GM21529 (cell line): ENCODE measurements around the gene HOXA2.

Experiments used
- ATAC-seq: cut with Tn5 transposase; IDR thresholded peaks from one replicate; pipeline ENCODE4 v1.9.1; 2021; ENCODE audit not compliant: unreplicated experiment

Gene HOXA2

GRCh38 chr7:27141923-27142579 lies 39.6 kb upstream of the HOXA2 start:
- ATAC-seq: no peak

DNA sequence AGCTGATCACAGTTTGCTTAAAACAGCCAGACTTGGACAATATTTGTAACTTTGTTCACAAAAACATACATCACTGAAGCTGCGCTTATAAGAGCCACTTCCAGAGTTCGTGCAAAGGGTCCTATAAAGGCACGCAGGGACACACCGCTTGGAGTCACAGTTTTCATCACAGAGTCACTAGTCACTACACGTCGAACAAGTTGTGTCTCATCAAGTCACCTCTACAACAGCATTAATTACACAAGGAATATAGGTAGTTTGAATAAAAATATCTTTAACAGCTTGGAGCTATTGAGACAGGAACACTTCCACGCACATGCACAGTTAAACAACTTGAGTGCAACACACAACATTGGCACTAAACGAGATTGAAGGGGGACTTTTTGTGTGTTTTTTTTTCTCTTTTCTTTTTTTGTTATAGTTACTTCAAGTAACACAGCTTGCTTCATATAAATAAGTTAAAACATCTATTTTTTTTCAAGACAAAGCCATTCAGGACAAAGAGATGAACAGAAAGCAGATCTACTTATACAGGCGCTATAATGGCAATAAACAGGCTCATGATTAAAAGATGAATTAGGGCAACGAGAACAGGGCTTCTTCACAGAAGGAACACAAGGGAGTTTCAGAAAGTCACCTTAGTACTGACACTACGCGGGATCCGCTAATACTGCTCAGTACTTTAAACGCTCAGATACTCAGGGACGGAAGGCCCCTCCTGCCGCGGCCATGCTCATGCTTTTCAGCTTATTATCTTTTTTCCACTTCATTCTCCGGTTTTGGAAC lies 38.8 kb upstream of the HOXA2 start:
- ATAC-seq: no peak

GRCh38 chr7:27140126-27140857 lies 37.8 kb upstream of the HOXA2 start:
- no peak for ATAC-seq

DNA sequence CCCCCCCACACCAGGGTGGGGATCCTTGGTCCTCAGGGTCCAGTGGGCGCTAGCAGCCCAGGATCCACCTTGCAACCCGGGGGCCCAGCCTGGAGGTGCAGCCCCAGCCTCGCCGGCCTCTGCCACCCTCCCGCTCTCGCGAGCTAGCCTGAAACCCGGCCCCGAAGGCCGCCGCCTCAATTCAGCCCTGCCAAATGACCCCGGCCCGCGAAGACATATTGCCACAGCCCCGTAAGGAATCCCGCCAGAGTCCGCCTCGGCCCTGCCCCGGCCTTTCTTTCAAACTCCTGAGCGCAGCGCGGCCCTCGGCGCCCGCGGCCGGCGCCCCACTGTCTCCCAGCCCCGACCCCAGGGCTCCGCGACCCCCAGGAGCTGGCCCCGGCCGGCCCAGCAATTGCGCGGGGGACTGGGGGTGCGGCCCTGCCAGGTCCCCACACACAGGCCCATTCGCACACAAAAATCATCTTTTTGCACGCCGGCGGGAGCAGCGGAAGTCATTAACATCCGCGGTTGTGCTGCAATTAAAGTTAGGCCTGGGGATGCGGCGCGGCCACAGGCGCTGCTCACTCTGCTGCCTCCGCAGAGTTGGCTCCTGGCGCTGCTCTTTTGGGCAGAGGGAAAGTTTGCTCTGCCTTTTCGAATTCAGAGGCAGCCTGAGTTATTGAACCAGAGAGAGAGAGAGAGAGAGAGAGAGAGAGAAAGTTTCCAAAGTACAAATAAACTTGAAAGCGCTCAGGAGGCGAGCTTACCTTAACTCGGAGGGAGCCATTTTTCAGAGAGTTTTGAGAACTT lies 37.0 kb upstream of the HOXA2 start:
- ATAC-seq: no peak

DNA sequence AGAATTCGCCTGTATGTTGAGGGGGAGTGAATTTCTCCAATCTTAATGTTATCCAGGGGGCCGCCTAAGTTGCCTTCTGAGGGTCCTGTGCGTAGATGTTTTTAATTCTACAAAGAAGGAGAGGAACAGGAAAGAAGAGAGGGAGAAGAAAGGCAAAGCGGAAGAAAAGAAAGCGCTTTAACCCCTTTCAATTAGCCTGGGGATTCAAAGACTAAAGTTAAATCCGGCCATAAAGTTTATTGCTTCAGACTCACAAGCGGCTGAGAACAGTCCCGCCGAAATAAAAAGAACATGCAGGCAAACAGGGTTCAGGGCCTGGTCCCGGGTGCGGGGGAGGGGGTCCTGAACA lies 36.5 kb upstream of the HOXA2 start:
- no peak for ATAC-seq

- no peak for ATAC-seq
These were observed 36.0 kb upstream of the HOXA2 start for GRCh38 chr7:27138472-27138871.

DNA sequence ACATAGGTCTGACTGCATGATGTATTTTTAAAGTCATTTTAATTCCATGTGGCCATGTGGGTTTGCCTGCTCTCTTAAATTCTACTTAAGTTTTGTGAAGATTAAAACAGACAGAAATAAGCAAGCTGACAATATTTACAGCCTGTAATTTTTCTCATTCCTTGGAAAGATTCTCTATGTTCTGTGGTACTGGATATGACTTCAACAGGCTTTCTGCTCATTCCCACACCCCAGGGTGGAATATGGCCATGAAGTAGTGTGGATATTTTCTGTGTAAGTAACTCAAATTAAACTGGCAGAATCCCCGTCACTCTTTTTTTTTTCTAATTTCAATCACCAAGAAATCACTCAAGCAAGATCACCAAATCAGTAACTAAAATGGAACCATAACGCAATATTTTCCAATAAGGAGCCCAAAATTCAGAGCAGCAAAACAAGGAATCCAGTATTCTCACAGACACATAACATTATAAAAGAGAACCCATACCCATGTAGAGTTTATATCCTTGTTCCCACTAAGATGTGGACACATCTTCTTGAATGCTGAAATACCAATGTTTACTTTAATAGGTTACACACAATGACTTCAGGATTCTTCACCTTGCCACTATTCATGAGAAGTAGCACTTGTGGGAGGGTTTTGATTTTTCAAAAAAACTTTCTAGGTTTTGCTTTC lies 35.3 kb upstream of the HOXA2 start:
- ATAC-seq: no peak

DNA sequence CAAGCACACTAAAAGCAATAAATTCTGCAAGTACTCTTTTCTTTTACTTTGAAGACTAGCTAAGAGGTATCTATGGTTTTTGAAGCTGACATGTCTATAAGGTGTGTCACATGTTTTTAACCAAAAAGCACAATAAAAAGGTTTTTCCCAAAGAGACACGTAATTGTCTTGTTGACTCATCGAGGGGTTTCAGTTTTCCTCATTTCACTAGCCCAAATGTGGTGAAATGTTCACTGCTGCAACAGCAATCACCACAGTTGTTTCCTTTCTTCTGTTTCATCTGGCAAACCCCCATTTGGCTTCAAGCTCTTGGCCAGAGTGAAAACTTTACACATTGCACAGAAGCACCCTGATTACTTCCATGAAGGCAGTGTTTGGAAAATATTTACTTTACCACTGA lies 31.9 kb upstream of the HOXA2 start:
- ATAC-seq: peak; percentile 50

- no peak for ATAC-seq
These were observed 31.1 kb upstream of the HOXA2 start for GRCh38 chr7:27133409-27134231.

DNA sequence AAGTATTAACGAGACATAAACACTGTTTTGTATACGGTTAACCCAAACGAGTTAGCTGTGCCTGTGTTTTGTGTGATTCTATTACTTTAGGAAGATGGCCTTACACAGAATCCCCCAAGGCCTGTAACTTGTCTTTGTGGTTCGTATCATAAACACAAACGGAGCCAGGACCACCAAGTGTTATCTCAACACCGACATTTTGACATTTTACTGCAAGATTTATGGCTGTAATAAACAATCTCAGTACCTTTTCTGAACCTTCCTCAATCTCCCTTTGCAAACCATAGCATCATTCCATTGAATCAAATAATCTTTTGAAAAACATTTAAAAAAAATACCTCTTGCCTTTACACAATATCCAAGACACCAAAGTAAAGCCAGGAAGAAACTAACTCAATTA lies 30.5 kb upstream of the HOXA2 start:
- ATAC-seq: no peak

DNA sequence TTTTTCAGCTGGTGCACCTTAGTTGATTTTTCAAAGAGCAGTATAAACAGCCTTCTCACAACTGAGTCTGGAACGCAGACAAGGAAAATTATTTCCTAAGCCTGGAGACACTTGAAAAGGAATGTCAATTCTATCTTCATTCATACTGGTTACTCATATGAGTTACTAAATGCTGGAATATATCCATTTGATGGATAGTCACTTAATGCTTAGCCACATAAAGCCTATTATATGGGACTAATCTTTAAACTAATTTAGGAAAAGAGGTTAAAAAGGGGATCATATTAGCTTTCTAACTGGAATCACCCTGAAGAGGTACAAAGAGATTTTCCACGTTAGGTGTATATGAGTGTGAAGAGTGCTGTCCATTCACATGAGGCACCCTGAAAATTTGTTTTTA lies 29.7 kb upstream of the HOXA2 start:
- no peak for ATAC-seq

DNA sequence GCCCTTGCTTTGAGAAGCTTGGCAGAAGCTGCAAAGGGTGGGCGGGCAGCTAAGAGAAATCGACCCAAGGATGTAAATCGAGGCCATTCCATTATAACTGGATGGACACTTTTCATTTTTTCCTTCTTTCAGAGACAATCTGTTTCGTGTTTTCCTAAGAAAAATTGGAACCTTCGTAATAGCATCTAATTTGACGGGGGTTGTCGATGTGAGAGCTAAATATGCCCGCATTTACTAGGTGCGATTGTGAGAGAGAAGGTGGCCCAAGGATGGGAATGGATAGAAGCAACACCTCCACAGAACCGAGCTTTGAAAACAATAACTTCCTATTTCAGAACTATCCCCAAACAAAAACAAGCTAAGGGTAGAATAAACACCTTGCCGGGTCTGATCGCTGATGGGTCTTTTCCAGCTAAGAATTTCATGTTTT lies 28.9 kb upstream of the HOXA2 start:
- no peak for ATAC-seq

GRCh38 chr7:27130540-27131389 lies 28.3 kb upstream of the HOXA2 start, which contains the start of gene HOXA4:
Gene HOXA4, minus strand, starts transcription at chr7:27130757. Its CDS starts 24 bp downstream, at chr7:27130733.
- ATAC-seq: peak; percentile 73

- no peak for ATAC-seq
These were observed 27.5 kb upstream of the HOXA2 start for GRCh38 chr7:27129729-27130539.

DNA sequence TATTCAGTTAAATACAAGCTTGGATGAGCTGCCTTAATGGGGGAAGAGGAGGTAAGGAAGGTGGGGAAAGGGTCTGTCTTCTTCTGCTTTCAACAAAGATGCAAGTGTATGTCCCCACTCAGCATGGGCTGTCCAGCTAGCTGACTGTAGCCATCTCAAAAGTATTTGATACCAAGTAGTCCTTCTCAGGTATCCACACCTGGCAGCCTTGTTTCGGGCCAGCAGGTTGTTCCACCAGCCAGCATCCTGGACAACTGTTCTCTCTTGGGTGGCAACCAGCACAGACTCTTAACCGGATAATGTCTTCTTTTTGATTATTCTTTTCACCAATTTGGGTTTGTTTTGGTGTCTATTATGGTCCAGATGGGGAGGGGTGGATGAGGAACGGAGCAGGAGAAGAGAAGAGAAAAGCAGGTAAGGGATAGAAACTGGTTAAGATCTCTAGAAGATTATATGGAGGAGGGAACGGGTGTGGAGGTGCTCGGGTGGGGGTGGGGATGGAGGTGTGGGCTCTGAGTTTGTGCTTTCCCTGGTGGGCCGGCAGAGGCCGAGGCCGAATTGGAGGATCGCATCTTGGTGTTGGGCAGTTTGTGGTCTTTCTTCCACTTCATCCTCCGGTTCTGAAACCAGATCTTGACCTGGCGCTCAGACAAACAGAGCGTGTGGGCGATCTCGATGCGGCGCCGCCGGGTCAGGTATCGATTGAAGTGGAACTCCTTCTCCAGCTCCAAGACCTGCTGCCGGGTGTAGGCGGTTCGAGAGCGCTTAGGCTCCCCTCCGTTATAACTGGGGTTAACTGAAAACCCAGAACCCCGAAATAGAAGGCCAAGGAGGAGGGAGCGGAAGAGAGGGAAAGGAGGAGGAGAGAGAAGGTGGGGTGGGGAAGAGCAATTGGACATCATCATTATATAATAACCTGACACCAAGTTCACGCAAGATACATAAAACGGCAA lies 26.6 kb upstream of the HOXA2 start:
- no peak for ATAC-seq

DNA sequence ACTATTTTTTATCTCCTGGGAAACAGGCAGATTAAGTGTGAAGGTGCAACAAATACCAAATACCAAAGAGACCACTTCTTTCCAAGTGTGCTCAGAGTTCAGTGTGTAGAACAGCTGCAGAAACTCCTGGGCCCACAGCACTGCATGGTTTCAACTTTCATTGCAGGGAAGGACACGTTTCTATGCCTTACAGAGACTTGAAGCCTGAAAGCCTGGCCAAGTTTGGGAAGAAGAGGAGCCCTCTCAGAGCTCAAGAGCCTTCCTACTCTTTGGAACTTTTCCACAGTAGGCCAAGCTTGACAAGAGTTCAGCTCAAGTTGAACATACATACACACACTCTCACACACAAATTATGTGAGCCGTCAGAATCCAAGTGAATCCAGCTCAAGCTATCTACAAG lies 25.6 kb upstream of the HOXA2 start:
- no peak for ATAC-seq
